ENCODE results near the gene AMOTL1.
"Not testable (repeated sequence)": the region's sequence is repeated elsewhere in the genome, so short reads cannot be mapped to it uniquely, and the experiment has no call there.

AMOTL1 gene

DNA sequence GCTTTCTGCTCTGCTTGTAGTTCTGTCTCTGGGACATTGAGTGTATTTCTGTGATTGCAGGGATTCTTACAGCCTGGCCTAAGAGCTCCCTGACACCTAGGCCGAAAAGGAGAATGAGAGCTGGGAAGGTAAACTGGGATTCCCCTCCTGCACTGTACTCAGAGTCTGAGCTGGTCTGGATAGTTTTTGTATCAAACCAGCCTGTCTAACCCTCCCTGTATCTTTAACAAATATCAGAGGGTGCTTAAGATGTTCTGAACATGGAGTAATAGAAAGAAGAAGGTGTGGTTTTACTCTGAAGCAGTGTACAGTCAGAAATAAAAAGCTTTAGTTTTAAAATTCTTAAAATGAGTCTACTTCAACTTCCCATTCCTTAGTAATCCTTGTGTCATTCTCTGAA is 57.3 kb downstream of the AMOTL1 start:
- no peak for DNase-seq

DNA sequence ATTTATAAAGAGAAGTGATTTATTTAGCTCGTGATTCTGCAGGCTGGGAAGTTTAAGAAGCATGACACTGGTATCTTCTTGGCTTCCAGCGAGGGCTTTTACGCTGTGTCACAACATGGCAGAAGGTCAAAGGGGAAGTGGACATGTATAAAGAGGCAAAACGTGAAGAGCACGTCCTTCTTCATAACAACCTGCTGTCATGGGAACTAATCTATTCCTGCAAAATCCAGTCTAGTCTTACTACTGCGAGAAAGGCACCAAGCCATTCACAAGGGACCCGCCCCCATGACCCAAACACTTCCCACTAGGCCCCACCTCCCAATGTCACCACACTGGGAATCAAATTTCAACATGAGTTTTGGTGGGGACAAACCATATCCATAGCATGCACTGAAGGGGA is 58.3 kb downstream of the AMOTL1 start:
- DNase-seq: no peak

DNA sequence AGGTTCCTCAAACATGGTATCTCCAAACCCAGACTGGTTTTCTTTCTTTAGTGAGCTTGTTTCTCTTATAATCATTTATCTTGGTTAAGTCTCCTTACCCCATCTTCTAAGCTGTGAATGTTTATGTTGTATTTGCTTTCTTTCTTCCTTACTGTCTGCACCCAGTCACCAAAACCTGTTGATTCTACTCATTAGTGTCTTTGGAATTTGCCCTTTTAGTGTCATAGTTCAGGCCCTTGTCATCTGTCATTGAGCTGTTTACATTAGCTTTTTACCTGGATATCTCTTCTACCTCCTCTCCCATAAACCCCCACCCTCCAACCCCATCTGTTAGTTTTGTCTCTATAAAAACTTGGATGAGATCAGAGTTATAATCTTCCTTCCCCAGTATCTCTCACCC is 59.9 kb downstream of the AMOTL1 start:
- DNase-seq: no peak

DNA sequence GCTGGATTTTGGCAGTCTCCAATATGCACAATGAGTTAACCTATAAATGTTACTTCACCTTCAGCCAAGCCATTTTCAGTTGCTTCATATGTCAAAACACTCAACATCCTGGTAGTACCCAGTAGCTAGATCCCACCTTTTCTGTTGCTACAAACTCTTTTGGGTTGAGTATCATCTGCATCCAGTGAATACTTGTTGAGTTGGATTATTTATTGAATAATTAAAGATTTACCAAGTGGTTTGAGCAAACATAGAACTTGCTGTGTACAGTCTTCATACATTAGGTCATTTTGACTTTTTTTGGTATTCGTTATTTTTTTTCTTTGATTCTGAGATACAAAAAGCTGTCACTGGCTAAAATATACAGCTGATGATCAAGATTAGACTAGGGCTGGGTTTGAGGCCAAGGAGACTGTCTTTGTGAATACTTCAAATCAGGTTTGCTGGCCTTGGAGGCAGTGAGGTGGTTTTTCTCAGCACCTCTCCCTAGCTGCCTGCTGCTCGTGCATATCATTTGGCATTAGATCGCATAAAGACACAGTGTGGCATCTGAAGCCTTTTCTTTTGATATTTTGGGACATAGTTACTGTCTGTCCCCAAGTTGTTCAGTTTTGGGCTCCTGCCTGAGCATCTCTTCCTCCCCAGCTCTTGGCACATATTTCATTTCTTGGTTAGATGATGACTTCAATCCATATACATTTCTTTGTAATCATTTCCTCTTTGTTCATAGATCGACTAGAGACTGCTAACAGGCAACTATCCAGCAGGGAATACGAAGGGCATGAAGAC is 62.8 kb downstream of the AMOTL1 start:
- no peak for DNase-seq

DNA sequence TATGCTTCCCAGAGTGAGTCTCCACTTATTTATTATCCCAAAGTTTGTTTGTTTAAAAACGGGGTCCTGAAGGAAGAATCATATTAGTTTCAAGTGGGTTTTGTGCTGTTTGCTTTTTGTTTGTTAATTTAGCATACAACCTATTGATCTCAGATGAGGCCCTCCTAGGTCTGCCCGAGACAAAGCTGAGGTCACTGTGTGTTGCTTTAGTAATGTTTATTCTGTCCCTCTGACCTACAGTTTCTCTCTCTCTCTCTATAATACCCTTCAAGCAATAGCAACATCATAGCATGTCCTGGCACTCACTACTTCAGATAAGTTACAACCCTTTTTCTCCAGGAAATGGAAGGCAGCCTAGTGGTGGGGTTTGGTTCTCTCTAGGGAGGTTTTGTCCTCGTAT is 63.4 kb downstream of the AMOTL1 start:
- no peak for DNase-seq

DNA sequence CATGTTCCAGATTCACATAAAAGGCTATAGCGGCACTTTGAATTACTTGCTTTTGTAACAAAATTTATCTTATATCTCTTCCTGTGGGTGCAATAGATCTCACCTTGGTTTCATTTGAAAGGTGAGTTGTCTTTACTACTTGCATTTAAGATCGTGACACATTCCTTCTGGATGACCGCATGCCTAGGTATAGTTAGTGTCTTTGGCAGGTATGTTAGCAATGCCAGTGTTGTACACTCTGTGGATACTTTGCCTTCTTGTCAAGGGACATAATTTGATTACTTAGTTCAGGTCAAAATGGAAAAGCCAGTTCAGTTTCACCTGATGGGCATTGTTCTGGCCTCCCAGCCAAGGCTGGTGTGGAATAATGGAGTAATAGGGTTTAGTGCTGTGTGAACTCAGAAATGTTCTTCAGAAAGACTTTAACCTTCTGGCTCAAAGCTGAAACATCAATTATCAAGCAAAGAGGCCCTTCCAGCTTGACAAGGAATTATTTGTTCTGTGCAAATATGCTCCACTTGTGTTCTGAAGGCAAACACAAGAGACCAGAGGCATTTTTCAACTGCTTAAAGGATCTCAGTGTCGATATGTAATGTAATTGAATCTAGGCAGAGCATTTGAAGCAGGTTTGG is 64.6 kb downstream of the AMOTL1 start:
- DNase-seq: no peak

DNA sequence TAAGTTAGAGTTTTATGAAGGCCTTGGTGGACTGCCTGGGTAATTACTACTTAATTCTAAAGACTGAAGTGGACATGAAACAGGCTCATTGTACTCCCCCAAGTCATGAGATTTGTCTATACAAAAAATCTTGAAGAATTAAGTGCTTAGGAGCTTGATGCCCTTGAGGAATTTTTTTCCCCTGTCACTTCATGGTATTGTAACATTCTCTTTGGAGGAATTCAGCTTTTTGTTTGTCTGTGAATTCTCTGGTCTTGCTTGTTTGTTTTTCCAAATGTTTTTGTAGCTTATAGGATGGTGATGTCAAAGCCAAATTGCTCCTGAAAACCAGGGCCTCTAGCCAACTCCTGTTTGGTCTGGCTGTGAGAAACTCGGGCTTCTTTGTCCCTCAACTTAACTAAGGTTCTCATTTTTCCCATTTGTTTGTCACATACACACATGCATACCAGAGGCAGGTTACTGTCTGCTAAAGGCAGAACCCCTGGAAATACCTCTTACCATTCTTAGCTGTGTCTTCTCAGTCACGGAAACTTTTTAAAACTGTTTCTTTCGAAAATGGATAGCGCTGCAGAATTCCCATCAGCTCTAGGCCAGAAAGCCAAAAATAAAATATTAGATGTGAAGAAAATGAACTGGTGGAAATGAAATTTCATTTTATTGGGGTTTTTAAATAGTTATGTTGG is 66.9 kb downstream of the AMOTL1 start:
- DNase-seq: no peak

DNA sequence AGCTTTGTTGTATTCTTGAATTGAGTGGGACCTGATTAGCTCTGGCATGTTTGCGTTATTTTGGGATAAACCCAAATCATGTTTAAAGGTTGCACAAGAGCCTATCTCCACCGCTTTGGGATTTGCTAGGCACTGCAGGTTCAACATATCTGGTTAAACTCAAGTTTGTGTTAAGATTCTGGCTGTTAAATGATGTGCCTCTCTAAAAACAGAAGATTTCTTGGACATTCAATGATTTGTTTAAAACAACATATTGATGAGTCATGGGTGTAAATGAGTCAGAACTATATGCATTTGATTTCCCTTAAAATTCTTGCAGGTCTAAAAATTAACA is 67.4 kb downstream of the AMOTL1 start:
- no peak for DNase-seq

DNA sequence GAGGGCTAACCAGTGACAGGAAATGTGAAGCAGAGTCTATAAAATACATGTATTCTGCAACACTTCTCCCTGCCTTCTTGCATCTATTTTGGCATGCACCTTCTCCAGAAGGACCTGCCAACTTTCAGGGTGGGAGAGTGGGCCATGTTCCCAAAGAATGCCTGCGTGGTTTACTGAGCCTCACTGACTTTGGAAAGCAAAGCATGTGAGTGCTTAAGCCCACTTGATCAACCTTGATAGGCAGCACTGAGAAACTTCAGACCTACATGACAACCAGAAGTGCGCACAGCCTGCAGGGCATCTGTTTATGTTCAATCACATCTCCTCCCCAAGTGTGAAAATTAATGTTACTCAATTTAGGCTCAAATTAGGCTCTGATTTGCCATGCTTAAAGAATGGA is 69.2 kb downstream of the AMOTL1 start:
- DNase-seq: no peak

DNA sequence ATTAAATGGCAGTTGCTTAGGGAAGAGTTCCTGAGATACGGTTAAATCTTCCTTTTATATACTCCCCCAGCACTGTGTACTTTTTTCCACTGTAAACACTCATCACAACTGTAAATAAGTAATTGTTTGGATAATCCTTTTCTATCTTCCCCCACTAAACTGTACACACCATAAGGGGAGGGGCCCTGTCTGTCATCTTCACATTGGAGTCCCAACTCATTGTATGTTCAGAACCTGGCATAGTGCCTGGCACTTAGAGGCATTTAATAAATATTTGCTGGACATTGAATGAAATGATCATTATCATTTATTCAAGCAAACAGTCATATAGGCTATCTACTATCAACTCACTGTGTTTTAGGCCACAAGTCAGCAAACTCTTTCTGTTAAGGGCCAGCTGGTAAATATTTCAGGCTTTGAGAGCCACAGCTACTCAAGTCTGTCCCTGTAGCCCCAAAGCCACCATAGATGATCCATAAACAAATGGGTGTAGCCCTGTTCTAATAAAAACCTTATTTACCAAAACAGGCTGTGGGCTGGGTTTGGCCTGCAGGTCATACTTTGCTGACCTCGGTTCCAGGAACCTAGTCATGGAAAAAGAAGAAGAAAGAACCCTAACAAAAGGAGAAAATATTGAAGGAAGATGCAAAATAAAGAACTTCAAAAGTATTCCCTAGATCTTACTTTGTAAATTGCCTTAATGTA is 70.0 kb downstream of the AMOTL1 start:
- no peak for DNase-seq

DNA sequence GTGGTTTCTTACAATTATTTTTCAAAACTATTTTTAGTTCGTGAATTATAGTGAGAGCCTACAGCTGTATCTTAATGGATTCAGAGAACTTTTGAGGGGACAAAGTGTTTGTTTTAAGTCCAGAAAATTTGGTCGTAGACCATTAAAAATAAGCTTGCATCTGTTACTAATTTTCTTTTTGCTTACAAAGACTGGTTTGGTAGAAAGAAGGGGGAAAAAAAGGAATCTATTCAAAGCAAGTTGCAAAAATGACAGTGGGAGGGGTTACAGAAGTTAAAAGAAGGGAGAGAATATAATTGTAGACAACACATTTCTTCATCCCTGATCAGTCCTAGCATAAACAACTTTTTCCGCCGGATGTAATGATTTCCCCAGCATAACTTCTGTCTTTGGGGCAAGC is 72.1 kb downstream of the AMOTL1 start:
- no peak for DNase-seq

DNA sequence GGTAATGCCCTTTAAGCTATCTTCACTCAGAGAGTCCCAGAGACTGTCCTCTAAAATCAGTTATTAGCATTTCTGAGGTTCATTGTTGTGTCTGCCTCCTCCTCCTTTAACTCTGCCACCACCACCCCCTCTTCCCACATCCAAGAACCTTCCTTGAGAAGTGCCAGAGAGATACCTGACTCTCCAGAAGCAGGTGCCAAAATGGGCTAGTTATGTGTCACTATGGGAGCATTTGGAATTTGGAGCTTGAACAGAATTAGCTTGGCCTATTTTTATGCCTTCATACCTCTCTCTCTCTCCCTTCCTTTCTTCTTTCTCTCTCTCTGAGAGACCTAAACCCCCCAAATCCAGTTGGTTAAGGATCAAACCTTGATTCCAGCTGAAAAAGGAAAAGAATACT is 75.9 kb downstream of the AMOTL1 start:
- no peak for DNase-seq

DNA sequence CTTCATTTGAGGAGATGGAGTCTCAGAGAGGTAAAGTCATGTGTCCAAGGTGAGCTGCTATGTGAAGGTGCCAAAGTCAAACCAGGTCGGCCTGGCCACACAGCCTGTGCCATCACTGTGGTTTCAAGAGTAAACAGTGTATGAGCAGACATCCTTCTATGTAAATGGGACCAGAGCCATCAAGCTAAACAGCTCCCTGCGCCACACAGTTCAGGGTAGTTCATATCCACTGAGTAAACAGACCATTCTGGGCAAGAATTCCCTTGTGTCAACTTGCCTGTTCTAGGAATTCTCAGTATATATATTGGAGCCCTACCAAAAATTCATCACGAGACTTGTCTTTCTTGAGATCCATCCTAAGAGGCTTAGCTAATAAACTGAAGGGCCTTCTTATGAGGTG is 77.5 kb downstream of the AMOTL1 start:
- no peak for DNase-seq

DNA sequence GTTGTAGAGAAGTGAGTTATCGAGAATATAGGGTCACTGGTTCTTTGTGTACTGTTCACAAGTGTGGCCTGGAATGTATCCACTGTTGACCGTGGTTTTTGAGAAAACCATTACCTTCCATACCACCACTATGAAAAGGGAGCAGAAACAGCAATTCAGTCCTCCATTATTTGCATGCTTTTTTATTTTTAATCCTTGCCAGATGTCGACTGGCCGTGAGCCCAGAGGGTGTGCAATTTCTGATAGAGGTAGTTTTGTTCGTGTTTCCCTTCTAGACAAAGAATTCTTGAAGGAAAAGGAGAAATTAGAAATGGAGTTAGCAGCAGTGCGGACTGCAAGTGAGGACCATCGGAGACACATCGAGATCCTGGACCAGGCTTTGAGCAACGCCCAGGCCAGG is 81.7 kb downstream of the AMOTL1 start:
- no peak for DNase-seq

DNA sequence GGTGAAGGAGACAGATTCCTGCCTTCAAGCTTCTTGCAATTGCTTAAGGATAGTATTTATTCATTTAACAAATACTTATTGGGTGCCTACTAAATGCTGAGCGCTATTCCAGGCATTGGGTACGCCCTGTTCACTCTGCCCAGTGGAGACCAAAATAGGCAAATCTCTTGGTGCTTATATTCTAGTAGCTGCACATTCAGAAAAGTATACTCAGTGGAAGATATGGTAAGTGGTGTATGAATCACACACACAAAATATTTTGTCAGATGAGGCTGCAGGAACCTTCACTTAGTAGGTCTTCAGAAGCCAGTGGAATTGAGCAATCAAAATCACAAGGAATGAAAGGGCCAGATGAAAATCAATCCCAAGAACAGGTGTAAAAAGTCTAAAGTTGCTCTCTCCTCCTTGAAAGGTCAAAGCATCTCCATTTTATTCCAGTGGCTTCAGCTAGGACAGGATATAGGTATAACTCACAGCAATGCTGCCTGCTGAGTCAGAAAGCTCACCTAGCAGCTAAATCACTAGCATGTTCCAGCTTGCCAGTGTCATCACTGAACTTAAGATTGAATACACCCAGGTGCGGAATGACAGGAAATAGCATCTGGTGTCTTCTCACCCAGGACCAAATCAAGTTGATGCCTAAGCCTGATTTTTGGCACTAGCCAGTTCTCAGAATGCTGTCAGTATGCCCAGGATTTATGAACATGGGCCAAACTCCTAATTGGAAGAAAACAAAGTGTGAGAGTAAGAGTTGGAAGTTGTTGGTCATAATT is 83.9 kb downstream of the AMOTL1 start:
- no peak for DNase-seq

DNA sequence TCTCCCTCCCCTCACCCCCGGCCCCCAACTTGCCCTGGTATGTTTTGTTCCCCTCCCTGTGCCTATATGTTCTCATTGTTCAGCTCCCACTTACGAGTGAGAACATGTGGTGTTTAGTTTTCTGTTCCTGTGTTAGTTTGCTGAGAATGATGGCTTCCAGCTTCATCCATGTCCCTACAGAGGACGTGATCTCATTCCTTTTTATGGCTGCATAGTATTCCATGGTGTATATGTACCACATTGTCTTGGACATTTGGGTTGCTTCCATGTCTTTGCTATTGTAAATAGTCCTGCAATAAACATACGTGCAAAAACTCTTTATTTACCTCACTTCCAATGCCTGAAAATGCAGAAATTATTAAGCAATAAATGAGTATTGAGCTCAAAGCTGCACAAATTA is 85.1 kb downstream of the AMOTL1 start:
- not testable (repeated sequence) for DNase-seq

DNA sequence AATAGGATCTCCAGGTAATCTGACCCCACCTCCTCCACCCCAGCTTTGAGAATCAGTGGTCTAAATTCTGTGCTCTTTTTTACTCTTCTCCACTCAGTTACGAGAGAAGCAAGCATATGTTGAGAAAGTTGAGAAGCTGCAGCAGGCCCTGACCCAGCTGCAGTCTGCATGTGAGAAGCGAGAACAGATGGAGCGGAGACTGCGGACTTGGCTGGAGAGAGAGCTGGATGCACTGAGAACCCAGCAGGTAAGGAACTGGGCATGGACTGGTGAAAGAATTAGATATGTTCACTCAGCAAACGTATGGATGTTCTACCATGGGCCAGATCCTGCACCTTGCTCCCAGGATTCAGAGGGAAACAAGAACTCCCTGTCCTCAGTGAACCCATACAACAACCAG is 85.7 kb downstream of the AMOTL1 start:
- no peak for DNase-seq

DNA sequence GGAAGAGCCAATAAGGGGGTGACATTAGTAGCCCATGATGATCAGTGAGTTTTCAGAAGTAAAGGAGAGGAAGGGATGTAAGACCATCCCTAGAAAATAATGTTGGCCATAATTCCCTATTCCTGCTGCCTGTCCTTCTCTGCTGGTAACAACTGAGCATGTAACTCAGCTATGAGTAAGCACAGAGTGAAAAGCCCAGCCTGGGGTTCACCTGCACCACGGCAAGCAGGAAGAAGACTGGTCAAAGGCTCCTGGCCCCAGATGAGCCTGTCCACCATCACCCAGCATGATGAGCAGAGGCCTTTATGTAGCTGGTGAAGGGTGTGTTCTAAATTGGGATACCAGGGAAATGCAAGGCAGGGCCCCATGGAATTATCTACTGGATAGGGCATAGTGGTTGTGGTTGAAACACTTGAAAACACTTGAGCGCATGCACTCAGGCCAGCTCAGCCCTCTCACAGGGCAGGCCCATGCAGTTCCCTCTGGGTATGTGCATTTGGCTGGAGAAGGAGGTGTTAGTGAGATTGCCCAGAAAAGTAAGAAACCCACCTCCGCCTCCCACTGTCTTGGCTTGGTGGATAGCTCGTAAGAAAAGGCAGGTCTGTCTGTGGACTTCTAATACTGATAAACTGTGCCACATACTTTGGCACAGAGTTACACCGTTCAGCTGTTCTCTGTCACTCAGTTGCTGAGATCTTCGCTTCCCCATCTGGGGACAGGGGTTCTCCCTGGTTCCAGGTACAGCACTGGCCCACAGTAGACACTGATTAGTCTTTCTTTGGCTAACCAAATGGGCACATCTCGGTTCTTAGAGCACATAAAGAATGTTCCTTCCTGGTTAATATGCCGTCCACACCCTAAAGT is 86.8 kb downstream of the AMOTL1 start:
- DNase-seq: no peak

DNA sequence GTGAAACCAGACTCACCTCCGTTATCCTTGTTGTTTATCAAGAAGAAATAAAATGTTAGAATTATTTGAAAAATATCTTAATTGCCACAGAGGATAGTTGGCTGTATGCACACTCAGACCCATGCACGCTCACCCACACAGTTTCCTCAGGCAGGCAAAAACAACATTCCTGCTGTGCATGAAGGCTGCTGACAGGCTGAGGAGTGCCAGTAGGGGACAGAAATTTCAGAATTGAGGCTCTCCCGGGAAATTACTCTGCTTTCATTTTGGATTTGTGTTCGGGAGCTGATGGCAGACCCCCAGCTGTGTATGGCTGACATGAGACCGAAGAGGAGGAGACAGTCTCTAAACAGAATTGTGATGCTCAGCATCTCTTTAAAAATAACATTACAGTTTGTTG is 87.5 kb downstream of the AMOTL1 start:
- DNase-seq: no peak

DNA sequence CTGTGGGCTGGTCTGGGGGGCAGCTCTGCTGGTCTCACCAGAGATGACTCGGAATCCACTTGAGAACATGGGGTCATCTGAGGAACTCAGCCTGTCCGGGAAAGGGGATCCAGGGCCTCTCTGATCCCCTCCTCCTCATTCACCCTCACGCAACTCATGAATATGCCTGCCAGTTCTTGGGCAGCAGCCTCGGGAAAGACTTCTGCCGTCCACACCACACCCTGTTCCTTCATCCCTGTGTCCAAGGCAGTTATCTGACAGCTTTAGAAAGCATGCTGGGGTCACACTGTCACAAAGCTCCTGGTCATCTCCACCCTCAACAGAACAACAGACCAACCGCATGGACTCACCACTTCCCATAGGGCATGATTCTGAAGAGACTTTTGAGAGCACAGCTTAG is 88.3 kb downstream of the AMOTL1 start:
- DNase-seq: no peak

DNA sequence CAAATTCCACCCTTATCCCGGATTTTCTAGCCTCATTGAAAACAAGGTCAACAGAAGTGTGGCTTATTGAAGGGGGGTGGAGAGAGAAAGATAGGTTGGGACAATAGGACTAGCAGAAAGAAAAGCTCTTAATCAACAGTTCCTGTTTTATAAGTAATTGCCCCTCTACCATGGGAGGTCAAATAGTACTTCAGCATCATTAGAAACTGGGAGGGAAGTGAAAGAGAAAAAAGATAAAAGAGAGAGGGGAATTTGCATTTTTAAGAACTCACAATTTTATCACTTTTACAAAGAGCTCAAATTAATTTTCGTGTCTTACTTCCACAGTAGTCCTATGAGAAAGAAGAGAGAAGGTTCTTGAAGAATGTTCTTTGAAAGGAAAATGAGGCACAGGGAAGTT is 89.2 kb downstream of the AMOTL1 start:
- no peak for DNase-seq
